HUES6 (cell line): Measurements from ENCODE around the gene GNG5.

Experiments
- H3K27ac ChIP-seq: 2 replicates; pipeline ENCODE4 v1.7.0; 2013; ENCODE audit warnings: low read depth, mild to moderate bottlenecking, low read length, inconsistent platforms
- H3K27me3 ChIP-seq: 2 replicates; pipeline ENCODE4 v1.6.1; 2013; ENCODE audit warnings: low read length; ENCODE audit not compliant: control insufficient read depth, insufficient read depth
- H3K36me3 ChIP-seq: 2 replicates; pipeline ENCODE4 v1.6.1; 2013; ENCODE audit warnings: low read length; ENCODE audit not compliant: control insufficient read depth, insufficient read depth
- H3K4me1 ChIP-seq: 2 replicates; pipeline ENCODE4 v1.6.1; 2013; ENCODE audit warnings: low read length; ENCODE audit not compliant: control insufficient read depth, insufficient read depth
- H3K4me3 ChIP-seq: 2 replicates; pipeline ENCODE4 v1.5.1; 2013; ENCODE audit warnings: low read depth, low read length
- H3K9ac ChIP-seq: one replicate; pipeline ENCODE4 v1.6.1; 2013; ENCODE audit warnings: mild to moderate bottlenecking, low read length
- H3K9me3 ChIP-seq: 2 replicates; pipeline ENCODE4 v1.6.1; 2013; ENCODE audit warnings: low read depth, low read length; ENCODE audit not compliant: control insufficient read depth, insufficient read depth

GNG5 gene

DNA sequence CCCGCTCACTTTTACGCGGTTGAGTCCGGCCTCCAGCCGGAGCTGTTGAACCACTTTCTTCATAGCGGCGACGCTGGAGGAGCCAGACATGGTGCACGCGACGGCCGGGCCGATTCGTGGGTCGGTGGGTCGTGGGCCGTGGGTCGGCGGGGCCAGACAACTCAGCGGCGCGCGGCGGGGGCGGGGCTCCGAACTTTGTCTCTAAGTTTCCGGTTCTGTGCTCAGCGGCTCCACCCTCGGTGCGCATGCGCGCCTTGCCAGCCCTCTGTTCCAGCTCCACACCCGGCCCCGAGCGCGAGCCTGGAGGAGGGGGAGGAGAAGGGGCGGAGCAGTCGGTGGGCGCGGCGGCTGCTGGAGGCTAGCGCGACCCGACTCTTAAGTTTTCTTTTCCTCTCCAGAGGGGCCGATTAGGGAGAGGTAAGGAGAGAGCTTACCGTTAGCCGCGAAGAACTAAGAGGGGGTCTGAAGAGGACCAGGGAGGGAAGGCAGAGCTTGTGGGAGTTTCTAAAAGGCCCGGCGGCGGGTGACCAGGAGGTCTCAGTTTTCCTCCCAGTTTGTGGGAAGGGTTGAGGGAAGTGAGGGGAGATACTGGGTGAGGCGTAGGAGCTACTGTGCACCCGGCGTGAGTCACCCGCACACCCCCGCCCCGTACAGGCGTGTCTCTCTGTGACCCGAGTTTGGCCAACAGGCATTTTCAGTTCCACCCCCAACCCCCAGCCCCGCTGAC is at the start of gene GNG5, which contains the start of gene SPATA1:
GNG5 (minus strand) TSS at position 580 of the 727 bp plus-strand sequence; CDS start at position 90, 490 bp downstream.
SPATA1 (plus strand) TSS at position 385 of the 727 bp plus-strand sequence. CDS start 9,974 bp downstream, outside the sequence.
- Histone ChIP-seq H3K27me3 (no peaks in the 10 kb centered on the region), H3K4me1 (peaks cover 26% of the 10 kb centered on the region), H3K9ac (peak within 1 kb of the TSS; percentile 87), H3K36me3 (peaks cover 9% of the 10 kb centered on the region; the same call in 1 of the 2 replicates), H3K4me3 (peak within 1 kb of the TSS; percentile 86), H3K9me3 (no peaks in the 10 kb centered on the region; the same call in 1 of the 2 replicates), H3K27ac (peak within 1 kb of the TSS; percentile 33; the same call in 1 of the 2 replicates)

DNA sequence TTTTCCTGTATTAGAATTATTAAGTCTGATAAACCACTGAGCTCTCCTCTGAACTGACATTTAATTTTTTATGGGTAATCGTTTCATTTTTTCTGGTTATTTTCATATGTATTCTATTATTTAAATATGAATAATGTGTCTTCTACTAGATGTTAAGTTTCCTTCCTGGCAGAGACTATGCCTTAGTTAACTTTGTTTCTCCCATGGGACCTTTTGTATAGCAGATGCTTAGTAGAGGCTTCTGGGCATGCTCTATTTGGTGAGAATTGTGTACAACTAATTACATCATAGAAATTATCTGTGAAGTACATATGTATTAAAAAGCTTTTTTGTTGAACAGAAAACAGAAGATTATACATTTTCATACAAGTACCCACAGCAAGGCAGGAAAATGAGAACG is 44.4 kb upstream of the GNG5 start:
- Histone ChIP-seq H3K9ac (no peak overlapping the region), H3K4me1 (no peaks in the 10 kb centered on the region), H3K36me3 (no peaks in the 10 kb centered on the region), H3K4me3 (no peak overlapping the region), H3K9me3 (no peaks in the 10 kb centered on the region), H3K27me3 (no peaks in the 10 kb centered on the region), H3K27ac (no peak overlapping the region)

DNA sequence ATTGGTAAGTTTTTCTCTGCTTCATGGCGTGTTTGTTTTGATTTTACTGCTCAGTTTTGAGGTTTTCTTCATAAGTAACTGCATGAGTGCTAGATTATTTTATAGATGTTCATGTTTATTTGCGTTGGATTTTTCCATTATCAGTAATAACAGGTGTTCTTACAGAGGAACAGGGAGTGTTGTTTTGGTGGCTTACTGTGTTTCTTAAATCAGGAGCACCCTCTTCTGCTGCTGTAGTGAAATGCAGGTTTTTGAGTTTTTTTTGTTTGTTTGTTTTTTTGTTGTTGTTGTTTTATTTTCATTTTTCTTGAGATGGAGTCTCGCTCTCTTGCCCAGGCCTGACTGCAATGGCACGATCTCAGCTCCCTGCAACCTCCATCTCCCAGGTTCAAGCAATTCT is 35.3 kb upstream of the GNG5 start:
- Histone ChIP-seq H3K36me3 (no peaks in the 10 kb centered on the region), H3K9me3 (no peaks in the 10 kb centered on the region), H3K27me3 (no peaks in the 10 kb centered on the region), H3K4me1 (no peaks in the 10 kb centered on the region), H3K27ac (no peak overlapping the region), H3K9ac (no peak overlapping the region), H3K4me3 (no peak overlapping the region)

DNA sequence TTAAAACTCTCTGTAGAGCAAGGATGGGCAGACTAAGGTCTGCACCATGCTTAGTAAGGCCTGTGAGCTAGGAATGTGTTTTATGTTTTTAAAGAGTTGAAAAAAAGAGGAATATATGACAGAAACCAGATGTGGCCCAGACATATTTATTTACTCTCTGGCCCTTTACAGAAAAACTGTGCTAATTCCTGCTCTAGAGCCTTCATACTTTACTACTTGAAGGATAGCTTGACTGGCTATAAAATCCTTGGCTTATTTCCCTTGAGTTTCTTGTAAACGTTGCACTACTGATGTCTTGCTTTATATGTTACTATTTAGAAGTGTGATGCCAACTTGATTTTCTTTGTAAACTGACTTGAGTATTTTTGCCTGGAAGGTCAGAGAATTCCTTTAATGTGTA is 34.4 kb upstream of the GNG5 start:
- no peak overlapping the region for H3K27ac ChIP-seq
- H3K4me3 ChIP-seq, result no peak overlapping the region
- no peak overlapping the region for H3K9ac ChIP-seq

DNA sequence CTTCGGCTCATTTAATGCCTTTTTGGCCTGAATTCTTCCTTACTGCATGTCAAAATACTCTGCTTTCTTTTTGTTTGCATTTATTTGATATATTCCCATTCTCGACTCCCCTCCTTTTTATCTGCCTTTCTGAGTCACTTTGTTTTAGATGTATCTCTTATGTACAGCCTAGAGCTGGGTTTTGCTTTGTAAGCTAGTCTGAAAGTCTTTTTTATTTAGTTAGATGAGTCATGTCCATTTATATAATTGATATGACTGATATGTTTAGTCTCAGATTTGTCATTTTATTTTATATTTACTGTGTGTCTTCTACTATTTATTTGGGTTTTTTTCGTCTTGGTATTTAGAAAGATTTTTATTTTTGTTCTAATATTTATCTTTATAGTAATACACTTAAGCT is 33.6 kb upstream of the GNG5 start:
- Histone ChIP-seq H3K9me3 (no peaks in the 10 kb centered on the region), H3K4me1 (no peaks in the 10 kb centered on the region), H3K4me3 (no peak overlapping the region), H3K9ac (no peak overlapping the region), H3K27me3 (no peaks in the 10 kb centered on the region), H3K36me3 (no peaks in the 10 kb centered on the region), H3K27ac (no peak overlapping the region)

More for the DNA sequence above, 34.4 kb upstream of the GNG5 start:
- H3K9me3 ChIP-seq, result no peaks in the 10 kb centered on the region
- no peaks in the 10 kb centered on the region for H3K27me3 ChIP-seq
- no peaks in the 10 kb centered on the region for H3K36me3 ChIP-seq
- H3K4me1 ChIP-seq, result no peaks in the 10 kb centered on the region

DNA sequence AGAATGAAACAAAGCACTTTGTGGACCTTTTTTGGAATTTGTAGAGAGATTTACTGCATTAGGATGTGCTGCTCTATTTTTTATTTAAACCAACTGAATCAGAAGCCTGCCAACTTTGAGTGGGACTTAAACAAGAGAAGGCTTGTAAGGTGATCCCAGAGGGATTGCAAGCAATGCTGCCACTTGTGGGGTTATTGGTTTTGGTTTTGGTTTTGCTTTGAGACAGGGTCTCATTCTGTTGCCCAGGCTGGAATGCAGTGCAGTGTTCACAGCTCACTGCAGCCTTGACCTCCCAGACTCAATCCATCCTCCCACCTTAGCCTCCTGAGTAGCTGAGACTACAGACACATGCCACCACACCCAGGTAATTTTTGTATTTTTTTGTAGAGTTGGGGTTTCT is 32.2 kb upstream of the GNG5 start:
- no peaks in the 10 kb centered on the region for H3K27me3 ChIP-seq
- H3K36me3 ChIP-seq, result no peaks in the 10 kb centered on the region
- no peaks in the 10 kb centered on the region for H3K4me1 ChIP-seq
- no peak overlapping the region for H3K27ac ChIP-seq
- H3K4me3 ChIP-seq, result no peak overlapping the region
- H3K9ac ChIP-seq, result no peak overlapping the region
- no peaks in the 10 kb centered on the region for H3K9me3 ChIP-seq

DNA sequence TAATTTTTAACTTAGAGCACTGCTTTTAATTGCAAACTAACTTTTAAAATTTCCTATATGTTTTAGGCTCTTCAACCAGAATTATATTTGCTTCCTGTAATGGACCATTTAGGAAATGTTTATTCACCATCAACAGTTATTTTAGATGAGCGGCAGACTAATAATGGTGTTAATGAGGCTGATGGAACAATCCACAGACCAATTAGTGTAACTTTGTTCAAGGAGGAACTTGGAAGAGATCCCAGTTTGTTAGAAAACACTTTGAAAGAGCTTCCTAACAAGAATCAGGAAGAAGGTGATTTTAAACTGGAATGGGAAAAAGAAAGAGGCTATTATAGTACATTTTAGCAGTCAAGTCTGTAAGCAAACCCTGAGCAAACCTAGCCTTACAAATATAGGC is 19.4 kb upstream of the GNG5 start:
- Histone ChIP-seq H3K9me3 (no peaks in the 10 kb centered on the region), H3K36me3 (no peaks in the 10 kb centered on the region), H3K9ac (no peak overlapping the region), H3K4me1 (no peaks in the 10 kb centered on the region), H3K27ac (no peak overlapping the region), H3K27me3 (no peaks in the 10 kb centered on the region), H3K4me3 (no peak overlapping the region)

DNA sequence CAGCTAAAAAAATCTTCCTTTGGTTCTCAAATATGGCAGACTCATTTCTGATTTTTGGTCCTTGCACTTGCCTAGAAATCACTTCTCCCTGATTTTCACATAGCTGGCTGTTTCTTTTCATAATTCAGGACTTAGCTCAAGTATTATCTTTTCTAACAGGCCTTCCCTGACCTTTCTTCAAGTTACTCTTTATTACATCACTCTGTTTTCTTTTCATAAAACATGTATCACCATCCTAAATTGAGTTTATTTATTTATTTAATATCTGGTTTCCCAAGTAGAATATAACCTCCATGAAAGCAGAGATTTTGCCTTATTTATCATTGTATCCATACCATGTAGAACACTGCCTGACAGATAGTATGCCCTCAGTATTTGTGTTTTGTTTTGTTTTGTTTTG is 18.2 kb upstream of the GNG5 start:
- Histone ChIP-seq H3K4me3 (no peak overlapping the region), H3K4me1 (no peaks in the 10 kb centered on the region), H3K9ac (no peak overlapping the region), H3K9me3 (no peaks in the 10 kb centered on the region), H3K27me3 (no peaks in the 10 kb centered on the region), H3K27ac (no peak overlapping the region), H3K36me3 (no peaks in the 10 kb centered on the region)

DNA sequence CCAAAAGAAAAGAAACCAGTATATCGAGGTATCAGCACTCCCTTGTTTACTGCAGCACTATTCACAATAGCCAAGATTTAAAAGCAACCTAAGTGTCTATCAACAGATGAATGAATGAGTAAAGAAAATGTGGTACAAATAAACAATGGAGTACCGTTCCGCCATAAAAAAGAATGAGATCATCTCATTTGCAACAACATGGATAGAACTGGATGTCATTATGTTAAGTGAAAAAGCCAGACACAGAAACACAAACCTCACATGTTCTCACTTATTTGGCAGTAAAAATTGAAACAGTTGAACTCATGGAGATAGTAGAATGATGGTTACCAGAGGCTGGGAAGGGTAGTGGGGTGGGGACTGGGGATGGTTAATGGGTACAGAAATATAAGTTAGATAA is 4.3 kb upstream of the GNG5 start:
- Histone ChIP-seq H3K27ac (no peak overlapping the region), H3K36me3 (no peaks in the 10 kb centered on the region), H3K9me3 (no peaks in the 10 kb centered on the region; the same call in 1 of the 2 replicates), H3K9ac (no peak overlapping the region), H3K4me1 (peaks cover 6% of the 10 kb centered on the region; the same call in 1 of the 2 replicates), H3K4me3 (no peak overlapping the region), H3K27me3 (no peaks in the 10 kb centered on the region)

DNA sequence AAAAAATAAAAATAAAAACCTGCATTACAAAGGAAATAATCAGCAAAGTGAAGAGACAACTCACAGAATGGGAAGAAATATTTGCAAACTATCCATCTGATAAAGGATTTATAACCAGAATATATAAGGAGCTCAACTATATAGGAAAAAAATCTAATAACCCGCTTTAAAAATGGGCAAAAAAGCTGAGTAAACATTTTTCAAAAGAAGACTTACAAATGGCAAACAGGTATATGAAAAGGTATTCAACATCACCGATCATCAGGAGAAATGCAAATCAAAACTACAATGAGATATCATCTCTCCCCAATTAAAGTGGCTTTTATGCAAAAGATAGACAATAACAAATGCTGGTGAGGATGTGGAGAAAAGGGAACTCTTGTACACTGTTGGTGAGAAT is 3.8 kb upstream of the GNG5 start:
- Histone ChIP-seq H3K36me3 (no peaks in the 10 kb centered on the region), H3K27me3 (no peaks in the 10 kb centered on the region), H3K27ac (no peak overlapping the region), H3K4me1 (peaks cover 6% of the 10 kb centered on the region; the same call in 1 of the 2 replicates), H3K4me3 (no peak overlapping the region), H3K9ac (no peak overlapping the region), H3K9me3 (no peaks in the 10 kb centered on the region; the same call in 1 of the 2 replicates)

DNA sequence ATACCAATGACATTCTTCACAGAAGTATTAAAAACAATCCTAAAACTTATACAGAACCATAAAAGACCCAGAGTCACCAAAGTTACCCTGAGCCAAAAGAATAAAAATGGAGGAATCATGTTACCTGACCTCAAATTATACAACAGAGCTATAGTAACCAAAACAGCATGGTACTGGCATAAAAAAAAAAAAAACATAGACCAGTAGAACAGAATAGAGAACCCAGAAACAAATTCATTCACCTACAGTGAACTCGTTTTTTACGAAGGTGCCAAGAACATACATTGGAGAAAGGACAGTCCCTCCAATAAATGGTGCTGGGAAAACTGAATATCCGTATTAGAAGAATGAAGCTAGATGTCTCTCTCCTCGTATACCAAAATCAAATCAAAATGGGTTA is 2.6 kb upstream of the GNG5 start:
- Histone ChIP-seq H3K9ac (no peak overlapping the region), H3K9me3 (no peaks in the 10 kb centered on the region; the same call in 1 of the 2 replicates), H3K4me1 (peaks cover 12% of the 10 kb centered on the region), H3K36me3 (no peaks in the 10 kb centered on the region), H3K4me3 (no peak overlapping the region), H3K27ac (no peak overlapping the region), H3K27me3 (no peaks in the 10 kb centered on the region)
